Measurements from ENCODE around the gene EFNA1.

DNA sequence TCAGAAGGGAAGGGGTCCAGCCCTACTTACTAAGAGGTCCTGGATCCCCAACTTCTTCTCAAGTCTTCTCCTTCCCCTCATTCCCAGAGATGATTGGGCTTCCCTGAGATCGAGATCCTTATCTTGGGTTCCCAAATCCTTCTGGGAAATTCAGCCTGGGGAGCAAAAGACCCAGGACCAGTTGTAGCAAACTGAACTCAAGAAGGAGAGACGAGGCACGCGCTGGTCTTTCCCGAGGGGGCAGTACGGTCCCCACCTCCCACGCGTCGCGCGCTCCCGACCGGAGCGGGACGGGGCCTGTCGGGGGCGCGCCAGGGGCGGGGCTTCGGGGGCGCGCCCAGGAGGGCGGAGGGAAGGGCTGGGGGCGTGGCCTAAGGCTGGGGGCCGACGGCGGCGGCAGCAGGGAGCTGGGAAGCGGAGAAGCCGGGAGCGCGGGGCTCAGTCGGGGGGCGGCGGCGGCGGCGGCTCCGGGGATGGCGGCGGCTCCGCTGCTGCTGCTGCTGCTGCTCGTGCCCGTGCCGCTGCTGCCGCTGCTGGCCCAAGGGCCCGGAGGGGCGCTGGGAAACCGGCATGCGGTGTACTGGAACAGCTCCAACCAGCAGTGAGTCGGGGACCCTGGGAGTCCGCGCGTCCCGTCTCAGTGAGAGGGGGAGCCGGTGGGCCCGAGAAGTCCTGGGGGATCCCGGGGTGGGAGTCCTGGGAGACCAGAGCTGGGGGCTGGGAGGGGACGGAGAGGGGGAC lies 49.0 kb upstream of the EFNA1 start, which contains the start of gene EFNA3:
- TF ChIP-seq, protein P1, sequence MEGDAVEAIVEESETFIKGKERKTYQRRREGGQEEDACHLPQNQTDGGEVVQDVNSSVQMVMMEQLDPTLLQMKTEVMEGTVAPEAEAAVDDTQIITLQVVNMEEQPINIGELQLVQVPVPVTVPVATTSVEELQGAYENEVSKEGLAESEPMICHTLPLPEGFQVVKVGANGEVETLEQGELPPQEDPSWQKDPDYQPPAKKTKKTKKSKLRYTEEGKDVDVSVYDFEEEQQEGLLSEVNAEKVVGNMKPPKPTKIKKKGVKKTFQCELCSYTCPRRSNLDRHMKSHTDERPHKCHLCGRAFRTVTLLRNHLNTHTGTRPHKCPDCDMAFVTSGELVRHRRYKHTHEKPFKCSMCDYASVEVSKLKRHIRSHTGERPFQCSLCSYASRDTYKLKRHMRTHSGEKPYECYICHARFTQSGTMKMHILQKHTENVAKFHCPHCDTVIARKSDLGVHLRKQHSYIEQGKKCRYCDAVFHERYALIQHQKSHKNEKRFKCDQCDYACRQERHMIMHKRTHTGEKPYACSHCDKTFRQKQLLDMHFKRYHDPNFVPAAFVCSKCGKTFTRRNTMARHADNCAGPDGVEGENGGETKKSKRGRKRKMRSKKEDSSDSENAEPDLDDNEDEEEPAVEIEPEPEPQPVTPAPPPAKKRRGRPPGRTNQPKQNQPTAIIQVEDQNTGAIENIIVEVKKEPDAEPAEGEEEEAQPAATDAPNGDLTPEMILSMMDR (IDR thresholded peaks at IDR 0.05) = no peak
- no peak for TF ChIP-seq POLR2A (IDR thresholded peaks at IDR 0.05)

Data from right lobe of liver (tissue), 4 donors.